ENCODE data around the gene CTSE. TPM values are rescaled to one million over a fixed set of nuclear protein-coding genes. Genes with fewer than 3 reads are reported as not detected.

Gene CTSE
- total RNA-seq, 2 donors from 2014 or later: not detected

- no peak overlapping the region for H3K27ac ChIP-seq
- no peaks in the 10 kb centered on the region for H3K4me1 ChIP-seq (replicated peaks)
- H3K9me3 ChIP-seq: no peaks in the 10 kb centered on the region
- no peaks in the 10 kb centered on the region for H3K36me3 ChIP-seq
- WGBS: 61% methylated on average over 3 of the region's 3 CpGs
- no peak overlapping the region for H3K4me3 ChIP-seq
- intact Hi-C loops (cut with DNase I): no loop called here
- DNase-seq (ENCODE audit: low spot score): no peak
- H3K27me3 ChIP-seq (replicated peaks; ENCODE audit: insufficient read depth): peaks cover 4% of the 10 kb centered on the region
- no peak for TF ChIP-seq CTCF (IDR thresholded peaks at IDR 0.05)
- no peak for TF ChIP-seq POLR2AphosphoS5 (IDR thresholded peaks at IDR 0.05)
- TF ChIP-seq POLR2A (IDR thresholded peaks at IDR 0.05): no peak
Measured at GRCh38 chr1:206025283-206025820, 1.7 kb upstream of the CTSE start.

GRCh38 chr1:206022766-206023165 lies 929 bp downstream of the CTSE start:
- 86% methylated on average over 7 of the region's 7 CpGs for WGBS
- H3K9me3 ChIP-seq: no peaks in the 10 kb centered on the region
- intact Hi-C loops (cut with DNase I): no loop called here
- H3K27me3 ChIP-seq (replicated peaks; ENCODE audit: insufficient read depth): no peaks in the 10 kb centered on the region
- no peak overlapping the region for H3K27ac ChIP-seq
- no peaks in the 10 kb centered on the region for H3K36me3 ChIP-seq
- H3K4me1 ChIP-seq (replicated peaks): no peaks in the 10 kb centered on the region
- TF ChIP-seq CTCF (IDR thresholded peaks at IDR 0.05): no peak
- TF ChIP-seq POLR2A (IDR thresholded peaks at IDR 0.05): no peak
- no peak for TF ChIP-seq POLR2AphosphoS5 (IDR thresholded peaks at IDR 0.05)
- no peak overlapping the region for H3K4me3 ChIP-seq
- DNase-seq (ENCODE audit: low spot score): no peak

GRCh38 chr1:206021626-206022365 lies 1.9 kb downstream of the CTSE start:
- intact Hi-C loops (cut with DNase I): no loop called here

GRCh38 chr1:206021008-206021625 lies 2.6 kb downstream of the CTSE start:
- Histone ChIP-seq H3K4me1 (replicated peaks) (no peaks in the 10 kb centered on the region), H3K27me3 (replicated peaks; ENCODE audit: insufficient read depth) (no peaks in the 10 kb centered on the region), H3K36me3 (no peaks in the 10 kb centered on the region), H3K27ac (no peak overlapping the region), H3K9me3 (no peaks in the 10 kb centered on the region), H3K4me3 (no peak overlapping the region)
- no peak for TF ChIP-seq POLR2A (IDR thresholded peaks at IDR 0.05)
- no peak for TF ChIP-seq POLR2AphosphoS5 (IDR thresholded peaks at IDR 0.05)
- no peak for TF ChIP-seq CTCF (IDR thresholded peaks at IDR 0.05)
- DNase-seq (ENCODE audit: low spot score): no peak
- intact Hi-C loops (cut with DNase I): no loop called here
- WGBS: 94% methylated on average over 8 of the region's 9 CpGs

More at GRCh38 chr1:206021626-206022365, 1.9 kb downstream of the CTSE start:
- no peak for TF ChIP-seq POLR2A (IDR thresholded peaks at IDR 0.05)
- no peak for TF ChIP-seq CTCF (IDR thresholded peaks at IDR 0.05)
- no peak for TF ChIP-seq POLR2AphosphoS5 (IDR thresholded peaks at IDR 0.05)
- H3K36me3 ChIP-seq: no peaks in the 10 kb centered on the region
- no peaks in the 10 kb centered on the region for H3K27me3 ChIP-seq (replicated peaks; ENCODE audit: insufficient read depth)
- H3K27ac ChIP-seq: no peak overlapping the region
- WGBS: 67% methylated on average over 4 of the region's 4 CpGs
- no peak for DNase-seq (ENCODE audit: low spot score)
- H3K4me1 ChIP-seq (replicated peaks): no peaks in the 10 kb centered on the region
- no peaks in the 10 kb centered on the region for H3K9me3 ChIP-seq
- no peak overlapping the region for H3K4me3 ChIP-seq

Data from prostate gland (tissue), 2 donors.